ENCODE results near the gene DAB2IP.

DAB2IP gene

GRCh38 chr9:121736934-121737462, 85.6 kb downstream of the DAB2IP start:
- H3K79me2 ChIP-seq (ENCODE audit: low read length): no peaks in the 10 kb centered on the region
- H3K9me3 ChIP-seq (ENCODE audit: insufficient read depth, low read length): no peaks in the 10 kb centered on the region
- no peaks in the 10 kb centered on the region for H3K36me3 ChIP-seq (replicated peaks; ENCODE audit: low read depth, low read length)
- peaks cover 40% of the 10 kb centered on the region for H3K4me1 ChIP-seq (ENCODE audit: low read length)
- no peaks in the 10 kb centered on the region for H4K20me1 ChIP-seq (ENCODE audit: insufficient read depth, low read length)
- no peak overlapping the region for H3K4me3 ChIP-seq (ENCODE audit: low read length)
- TF ChIP-seq CTCF (IDR thresholded peaks at IDR 0.05; ENCODE audit: low read depth, low read length) (no peak), EZH2phosphoT487 (IDR thresholded peaks at IDR 0.05; ENCODE audit: low read depth) (no peak)
- H3K27me3 ChIP-seq (ENCODE audit: low read depth, low read length): no peaks in the 10 kb centered on the region
- no peak overlapping the region for H3K4me2 ChIP-seq (ENCODE audit: low read length)
- H2AFZ ChIP-seq (ENCODE audit: low read depth, low read length): no peak overlapping the region
- H3K27ac ChIP-seq (ENCODE audit: low read length): no peak overlapping the region
- H3K9ac ChIP-seq (ENCODE audit: low read length): no peak overlapping the region

- Histone ChIP-seq H3K4me2 (ENCODE audit: low read length) (peak overlapping the region; percentile 2; the same call in 1 of the 2 replicates), H3K36me3 (replicated peaks; ENCODE audit: low read depth, low read length) (no peaks in the 10 kb centered on the region), H2AFZ (ENCODE audit: low read depth, low read length) (no peak overlapping the region), H3K4me1 (ENCODE audit: low read length) (peaks cover 41% of the 10 kb centered on the region), H3K9me3 (ENCODE audit: insufficient read depth, low read length) (no peaks in the 10 kb centered on the region), H3K27me3 (ENCODE audit: low read depth, low read length) (no peaks in the 10 kb centered on the region), H3K27ac (ENCODE audit: low read length) (no peak overlapping the region), H3K79me2 (ENCODE audit: low read length) (no peaks in the 10 kb centered on the region), H4K20me1 (ENCODE audit: insufficient read depth, low read length) (no peaks in the 10 kb centered on the region), H3K4me3 (ENCODE audit: low read length) (no peak overlapping the region), H3K9ac (ENCODE audit: low read length) (no peak overlapping the region)
- TF ChIP-seq EZH2phosphoT487 (IDR thresholded peaks at IDR 0.05; ENCODE audit: low read depth) (no peak), CTCF (IDR thresholded peaks at IDR 0.05; ENCODE audit: low read depth, low read length) (no peak)
Observed at GRCh38 chr9:121737481-121737931, 86.1 kb downstream of the DAB2IP start.

- TF ChIP-seq EZH2phosphoT487 (IDR thresholded peaks at IDR 0.05; ENCODE audit: low read depth): no peak
- TF ChIP-seq CTCF (IDR thresholded peaks at IDR 0.05; ENCODE audit: low read depth, low read length): no peak
- Histone ChIP-seq H3K9ac (ENCODE audit: low read length) (no peak overlapping the region), H3K9me3 (ENCODE audit: insufficient read depth, low read length) (no peaks in the 10 kb centered on the region), H3K79me2 (ENCODE audit: low read length) (no peaks in the 10 kb centered on the region), H3K4me3 (ENCODE audit: low read length) (no peak overlapping the region), H3K4me1 (ENCODE audit: low read length) (peaks cover 41% of the 10 kb centered on the region), H3K27me3 (ENCODE audit: low read depth, low read length) (no peaks in the 10 kb centered on the region), H3K4me2 (ENCODE audit: low read length) (no peak overlapping the region), H3K27ac (ENCODE audit: low read length) (no peak overlapping the region), H4K20me1 (ENCODE audit: insufficient read depth, low read length) (no peaks in the 10 kb centered on the region), H3K36me3 (replicated peaks; ENCODE audit: low read depth, low read length) (no peaks in the 10 kb centered on the region), H2AFZ (ENCODE audit: low read depth, low read length) (no peak overlapping the region)
Observed at GRCh38 chr9:121738411-121738810, 87.0 kb downstream of the DAB2IP start.

GRCh38 chr9:121738968-121739367, 87.5 kb downstream of the DAB2IP start:
- Histone ChIP-seq H3K4me2 (ENCODE audit: low read length) (no peak overlapping the region), H3K36me3 (replicated peaks; ENCODE audit: low read depth, low read length) (no peaks in the 10 kb centered on the region), H3K4me1 (ENCODE audit: low read length) (peaks cover 41% of the 10 kb centered on the region), H3K27me3 (ENCODE audit: low read depth, low read length) (no peaks in the 10 kb centered on the region), H3K79me2 (ENCODE audit: low read length) (no peaks in the 10 kb centered on the region), H3K9me3 (ENCODE audit: insufficient read depth, low read length) (no peaks in the 10 kb centered on the region), H3K27ac (ENCODE audit: low read length) (no peak overlapping the region), H2AFZ (ENCODE audit: low read depth, low read length) (no peak overlapping the region), H3K9ac (ENCODE audit: low read length) (no peak overlapping the region), H3K4me3 (ENCODE audit: low read length) (no peak overlapping the region), H4K20me1 (ENCODE audit: insufficient read depth, low read length) (no peaks in the 10 kb centered on the region)
- TF ChIP-seq CTCF (IDR thresholded peaks at IDR 0.05; ENCODE audit: low read depth, low read length): no peak
- TF ChIP-seq EZH2phosphoT487 (IDR thresholded peaks at IDR 0.05; ENCODE audit: low read depth): no peak

Measured in OCI-LY3 (cell line).